Smooth muscle cell of the brain vasculature (primary cell): ENCODE results near the gene SLC22A23.

Experiments used
- DNase-seq: peaks from one replicate; pipeline ENCODE4 v3.0.0-alpha.2; 2012; ENCODE audit warnings: low read depth, low spot score

Gene SLC22A23

DNA sequence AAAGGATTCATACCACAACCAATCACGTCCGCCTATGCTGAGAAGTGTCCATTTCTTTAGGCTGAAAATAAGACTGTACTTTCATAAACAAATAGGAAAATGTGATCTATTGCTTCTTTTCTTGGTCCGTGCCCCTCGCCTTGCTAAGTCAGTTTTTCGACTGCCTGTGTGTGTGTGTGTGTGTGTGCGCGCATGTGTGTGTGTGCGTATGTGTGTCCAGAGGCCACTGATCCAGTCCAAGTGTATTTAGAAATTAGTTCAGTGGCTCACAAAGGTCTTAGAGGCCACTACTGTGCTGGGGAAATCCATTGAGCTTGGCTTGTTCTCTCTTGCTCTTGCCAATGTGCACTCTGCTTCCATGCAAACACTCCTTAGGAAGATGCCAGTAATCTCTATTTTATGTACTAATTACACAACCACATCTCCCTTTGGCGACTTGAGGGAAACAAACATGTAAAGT lies 50.5 kb downstream of the SLC22A23 start:
- DNase-seq = no peak

DNA sequence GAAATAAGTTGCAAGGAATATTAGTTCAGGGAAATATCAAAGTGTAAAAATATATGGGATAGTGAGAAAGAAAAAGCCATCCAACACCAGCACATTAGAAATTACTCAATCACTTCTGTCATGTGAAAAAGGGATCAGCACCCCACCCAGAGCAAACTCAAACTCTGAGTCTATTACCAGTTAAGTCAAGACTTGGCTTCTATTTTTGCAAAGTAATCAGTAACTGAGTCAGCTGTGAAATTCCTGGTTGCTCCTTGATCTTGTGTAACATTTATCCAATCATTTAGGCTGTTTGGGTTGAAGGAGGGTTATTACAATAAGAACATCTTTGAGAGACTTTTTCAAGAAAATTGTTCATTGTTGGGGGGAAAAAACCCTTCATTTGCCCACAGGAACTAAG lies 51.2 kb downstream of the SLC22A23 start:
- no peak for DNase-seq

DNA sequence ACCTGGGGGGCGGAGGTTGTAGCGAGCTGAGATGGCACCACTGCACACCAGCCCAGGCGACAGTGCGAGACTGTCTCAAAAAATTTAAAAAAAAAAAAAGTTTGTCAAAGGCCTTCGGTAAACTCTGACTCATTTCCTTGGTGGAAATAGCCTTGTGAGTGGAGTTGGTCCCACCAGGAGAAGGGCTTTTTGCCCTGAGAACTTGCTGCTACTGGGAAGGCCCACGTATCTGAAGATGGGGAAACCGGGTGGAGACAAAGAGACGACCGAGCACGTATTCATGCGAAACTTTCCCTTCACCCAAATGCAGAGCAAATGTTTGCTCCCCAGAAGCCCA lies 51.7 kb downstream of the SLC22A23 start:
- no peak for DNase-seq

DNA sequence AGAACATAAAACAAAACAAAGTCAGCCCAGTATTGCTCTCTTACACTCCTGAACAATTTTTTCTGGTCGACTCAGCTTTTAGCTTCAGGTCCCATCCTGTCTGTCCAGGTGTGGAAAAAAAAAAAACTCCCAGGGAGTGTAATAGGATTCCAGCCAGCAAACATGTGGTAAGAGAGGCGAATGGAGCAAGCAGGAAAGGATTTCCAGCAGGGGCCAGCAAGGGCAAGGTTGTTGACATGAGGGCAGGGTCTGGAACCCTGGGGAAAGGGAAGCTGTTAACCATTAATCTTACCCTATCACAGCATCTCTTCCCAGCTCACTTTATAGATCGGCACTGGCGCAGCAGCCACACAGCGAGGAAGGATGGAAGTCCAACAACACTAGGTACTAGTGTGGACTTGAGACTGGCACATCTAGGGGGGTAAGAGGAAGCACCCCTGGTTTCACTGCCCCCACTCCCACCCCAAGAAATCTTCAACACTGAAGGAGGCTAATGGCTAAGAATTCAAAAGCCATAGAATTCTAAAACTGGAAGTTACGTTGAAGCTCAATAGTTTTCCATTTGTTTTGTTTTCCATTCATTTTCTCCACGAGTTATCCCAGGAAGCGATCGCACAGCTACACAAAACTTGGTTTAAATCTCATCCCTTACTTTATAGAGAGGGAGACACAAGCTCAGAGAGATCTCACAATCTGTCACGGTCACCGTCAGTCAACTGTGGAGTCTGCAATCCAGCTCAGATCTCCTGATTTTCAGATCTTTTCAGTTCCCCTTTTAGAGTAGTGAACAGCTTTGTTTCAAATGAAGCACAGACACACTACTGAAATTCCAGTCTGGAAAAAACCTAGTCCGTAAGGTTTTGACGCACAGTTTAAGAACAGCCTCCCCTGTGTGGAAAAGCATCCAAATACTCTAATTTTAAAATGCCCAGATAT lies 53.3 kb downstream of the SLC22A23 start:
- DNase-seq = no peak

DNA sequence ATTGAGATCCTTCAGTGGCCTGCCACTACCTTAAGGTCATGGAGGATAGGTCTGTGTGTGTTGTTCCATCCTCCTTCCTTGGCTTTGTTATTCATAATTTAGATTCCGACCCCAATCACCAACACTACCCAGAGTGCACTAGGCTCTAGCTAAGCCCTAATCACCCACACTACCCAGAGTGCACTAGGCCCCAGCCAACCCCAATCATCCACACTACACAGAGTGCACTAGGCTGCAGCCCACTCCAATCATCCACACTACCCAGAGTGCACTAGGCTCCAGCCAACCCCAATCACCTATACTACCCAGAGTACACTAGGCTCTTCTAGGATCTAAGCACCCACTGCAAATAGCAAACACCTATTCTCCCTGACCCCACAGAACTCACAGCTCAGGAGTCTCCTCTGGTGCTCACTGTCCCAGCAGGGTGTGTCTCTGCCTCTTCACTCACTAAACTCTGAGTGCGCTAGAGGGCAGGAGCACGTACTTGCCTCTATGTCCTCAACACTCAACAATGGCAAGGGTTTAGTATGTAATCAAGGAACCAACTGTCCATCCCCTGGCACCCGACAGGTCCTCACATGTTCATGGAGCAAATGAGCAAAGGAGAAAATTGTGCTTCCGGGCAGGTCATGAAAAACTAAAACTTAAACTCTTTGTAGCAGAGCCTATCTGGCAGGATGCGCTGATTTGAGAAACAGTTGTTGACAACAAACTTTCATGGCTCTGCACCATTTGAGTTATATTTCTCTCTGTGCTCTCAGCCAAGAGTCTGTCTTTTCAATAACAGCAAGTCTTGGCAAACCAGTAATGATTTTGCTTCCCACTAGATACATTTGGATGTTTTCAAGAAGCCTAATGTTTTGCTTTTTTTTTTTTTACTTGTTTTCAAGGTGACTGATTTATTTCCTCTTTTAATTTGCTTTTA lies 54.3 kb downstream of the SLC22A23 start:
- DNase-seq = no peak

DNA sequence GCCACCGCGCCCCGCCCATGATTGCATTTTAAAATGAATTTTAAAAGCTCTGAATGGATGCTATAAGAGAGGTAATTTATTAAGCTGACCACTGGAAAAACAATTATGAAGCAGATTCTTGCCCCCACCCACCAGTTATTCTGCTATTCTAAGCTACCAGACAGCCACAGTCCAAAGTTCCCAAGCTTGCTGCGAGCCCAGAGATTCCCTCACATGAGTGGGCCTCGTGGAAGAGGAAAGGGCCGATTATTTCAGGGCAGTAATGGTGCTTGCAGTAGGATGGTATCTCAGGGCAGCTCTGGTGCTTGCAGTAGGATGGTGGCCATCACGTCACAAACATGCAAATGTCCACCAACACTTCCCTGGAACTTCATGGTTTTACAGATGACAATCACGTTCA lies 56.7 kb downstream of the SLC22A23 start:
- DNase-seq = no peak

DNA sequence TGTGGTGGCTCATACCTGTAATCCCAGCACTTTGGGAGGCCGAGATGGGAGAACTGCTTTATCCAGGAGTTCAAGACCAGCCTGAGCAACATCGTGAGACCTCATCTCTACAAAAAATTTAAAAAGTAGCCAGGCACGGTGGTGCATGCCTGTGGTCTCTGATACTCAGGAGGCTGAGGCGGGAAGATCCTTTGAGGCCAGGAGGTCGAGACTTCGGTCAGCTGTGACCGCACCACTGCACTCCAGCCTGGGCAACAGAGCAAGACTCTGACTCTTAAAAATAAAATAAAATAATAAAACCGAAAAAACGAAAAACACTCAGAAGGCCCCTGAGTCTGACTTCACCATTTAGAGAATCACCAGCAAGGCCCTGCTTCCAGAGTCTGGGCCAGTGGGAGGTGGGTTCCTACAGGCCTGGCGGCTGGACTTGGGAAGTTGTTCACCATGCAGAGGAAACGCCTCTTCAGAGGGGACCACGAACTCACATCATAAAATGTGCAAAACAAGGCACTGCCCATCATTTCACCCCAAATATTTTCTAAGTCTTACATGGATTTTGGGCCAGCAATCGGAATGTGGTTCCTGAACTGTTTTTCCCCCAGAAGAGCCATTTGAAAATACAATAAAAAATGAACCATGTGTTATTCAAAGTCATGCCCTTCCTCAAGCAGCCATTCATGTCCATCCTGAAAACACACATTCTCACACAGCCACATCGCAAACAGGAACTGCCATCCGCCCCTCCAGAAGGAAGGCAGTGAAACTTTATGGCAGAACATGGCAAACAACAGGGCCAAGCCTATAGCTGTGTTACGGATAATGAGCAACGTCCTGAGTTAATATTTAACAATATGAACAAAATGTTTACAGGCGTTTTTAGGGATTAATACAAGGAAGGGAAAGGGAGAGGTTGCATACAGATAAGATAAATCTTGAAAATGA lies 57.8 kb downstream of the SLC22A23 start:
- DNase-seq = no peak

DNA sequence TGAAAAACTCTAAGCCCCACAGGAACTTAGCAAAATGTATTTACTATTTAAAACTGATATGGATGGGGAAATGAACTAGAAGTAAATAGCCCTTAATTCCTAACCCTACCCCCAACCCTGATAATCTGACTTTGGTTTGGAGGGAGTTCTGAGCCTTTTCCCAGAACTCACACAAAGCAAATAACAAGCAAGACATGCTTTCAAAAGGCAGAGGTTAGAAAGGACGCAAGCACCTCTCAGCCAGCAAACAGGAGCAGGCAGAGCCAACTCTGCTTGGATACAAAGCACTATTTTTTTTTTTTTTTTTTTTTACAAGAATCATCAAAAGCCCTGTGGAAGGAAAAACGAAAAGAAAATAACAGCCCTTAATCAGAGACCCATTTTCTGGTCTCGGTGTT lies 58.7 kb downstream of the SLC22A23 start:
- DNase-seq = no peak

DNA sequence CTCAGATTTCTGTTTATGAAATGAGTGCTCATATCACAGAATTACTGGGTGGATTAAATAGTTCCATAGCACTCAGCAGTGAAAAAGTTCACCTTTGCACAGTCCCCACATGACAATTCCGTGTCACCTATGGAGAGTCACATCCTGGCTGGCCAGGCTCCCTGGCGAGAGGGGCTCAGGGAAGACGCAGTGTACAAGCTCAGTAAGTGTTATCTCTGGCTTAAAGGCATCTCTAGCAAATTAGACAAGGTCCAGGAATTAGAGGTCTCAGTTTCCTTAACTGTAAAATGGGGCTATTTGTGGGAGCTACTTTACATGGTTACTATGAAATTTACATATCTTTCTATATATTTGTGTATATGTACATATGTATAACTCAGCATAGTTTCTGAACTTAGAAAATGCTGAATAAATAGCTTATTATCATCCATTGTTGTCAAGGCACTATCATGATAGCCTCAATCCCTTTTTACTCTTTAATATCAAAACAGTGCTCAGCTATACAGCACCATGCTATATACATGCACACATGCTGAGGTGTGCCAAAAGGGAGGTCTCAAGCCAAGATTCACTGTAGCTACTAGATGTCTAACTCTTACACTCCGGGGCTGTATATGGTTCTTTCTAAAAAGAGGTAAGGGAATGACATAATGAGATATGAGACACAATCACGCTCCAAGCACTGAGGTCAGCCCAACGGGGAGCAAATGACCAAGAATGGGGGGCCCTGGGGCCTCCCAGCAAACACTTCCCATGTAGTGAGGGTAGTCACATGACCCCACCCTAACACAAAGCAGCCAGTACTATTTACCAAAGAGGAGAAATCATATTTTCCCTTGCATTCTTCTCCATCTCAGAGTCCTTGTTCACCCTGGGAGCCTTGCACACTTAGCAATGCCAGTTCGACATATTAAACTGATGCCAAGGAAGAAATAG lies 59.4 kb downstream of the SLC22A23 start:
- DNase-seq = no peak

DNA sequence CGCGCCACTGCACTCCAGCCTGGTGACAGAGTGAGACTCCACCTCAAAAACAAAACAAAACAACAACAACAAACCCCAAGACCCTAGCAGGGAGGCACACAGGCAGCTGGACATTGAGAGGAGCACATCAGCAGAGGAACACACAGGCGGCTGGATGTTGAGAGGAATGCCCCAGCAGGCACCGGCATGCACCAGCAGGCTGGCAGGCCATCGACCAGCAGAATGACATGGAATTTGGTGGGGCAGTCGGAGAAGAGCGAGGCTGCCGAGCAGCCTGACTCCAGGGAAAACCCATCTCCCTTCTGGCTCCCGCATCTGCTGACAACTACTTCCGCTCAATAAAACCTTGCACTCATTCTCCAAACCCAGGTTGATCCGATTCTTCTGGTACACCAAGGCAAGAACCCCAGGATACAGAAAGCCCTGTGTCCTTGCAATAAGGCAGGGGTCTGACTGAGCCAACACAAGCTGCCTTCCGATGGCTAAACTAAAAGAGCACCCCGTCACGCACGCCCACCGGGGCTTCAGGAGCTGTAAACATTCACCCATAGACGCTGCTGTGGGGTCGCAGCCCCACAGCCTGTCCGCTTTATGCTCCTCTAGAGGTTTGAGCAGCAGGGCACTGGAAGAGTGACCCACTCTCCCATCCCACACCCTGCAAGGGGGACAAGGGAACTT lies 60.2 kb downstream of the SLC22A23 start:
- DNase-seq = no peak

DNA sequence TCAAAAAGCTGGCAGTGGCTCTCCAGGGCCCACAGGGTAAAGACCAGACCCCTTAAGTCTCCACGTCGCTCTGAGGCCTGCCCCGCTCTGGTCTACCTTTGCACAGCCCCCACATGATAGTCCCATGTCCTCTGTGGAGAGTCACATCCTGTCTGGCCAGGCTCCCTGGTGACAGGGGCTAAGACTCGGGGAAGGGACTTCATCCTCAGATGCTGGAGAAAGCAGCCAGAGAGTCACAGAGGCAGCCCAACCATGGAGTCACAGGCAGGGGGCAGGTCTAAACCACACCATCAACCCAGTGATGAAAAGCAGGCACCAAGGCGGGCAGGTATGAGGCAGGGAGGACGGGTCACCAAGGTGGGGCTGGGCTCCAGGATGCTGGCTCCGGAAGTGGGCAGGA lies 62.2 kb downstream of the SLC22A23 start:
- DNase-seq = no peak

DNA sequence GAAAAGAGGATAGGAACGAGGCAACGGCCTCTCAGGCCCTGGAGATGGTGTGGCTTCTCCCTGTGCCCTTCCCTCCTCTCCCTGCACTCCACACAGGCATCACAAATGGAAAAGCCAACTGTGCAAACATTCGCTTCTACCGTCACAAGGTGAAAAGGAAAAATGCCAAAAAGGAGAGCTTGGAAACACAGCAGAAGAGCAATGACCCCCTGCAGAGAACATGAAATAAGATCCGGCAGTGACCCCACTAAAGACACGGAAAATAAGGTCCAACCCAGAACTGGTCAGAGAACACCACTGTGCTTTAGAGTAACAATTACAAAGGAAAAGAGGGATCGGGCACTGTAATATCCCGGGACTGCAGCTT lies 63.0 kb downstream of the SLC22A23 start:
- DNase-seq = peak; percentile 96

DNA sequence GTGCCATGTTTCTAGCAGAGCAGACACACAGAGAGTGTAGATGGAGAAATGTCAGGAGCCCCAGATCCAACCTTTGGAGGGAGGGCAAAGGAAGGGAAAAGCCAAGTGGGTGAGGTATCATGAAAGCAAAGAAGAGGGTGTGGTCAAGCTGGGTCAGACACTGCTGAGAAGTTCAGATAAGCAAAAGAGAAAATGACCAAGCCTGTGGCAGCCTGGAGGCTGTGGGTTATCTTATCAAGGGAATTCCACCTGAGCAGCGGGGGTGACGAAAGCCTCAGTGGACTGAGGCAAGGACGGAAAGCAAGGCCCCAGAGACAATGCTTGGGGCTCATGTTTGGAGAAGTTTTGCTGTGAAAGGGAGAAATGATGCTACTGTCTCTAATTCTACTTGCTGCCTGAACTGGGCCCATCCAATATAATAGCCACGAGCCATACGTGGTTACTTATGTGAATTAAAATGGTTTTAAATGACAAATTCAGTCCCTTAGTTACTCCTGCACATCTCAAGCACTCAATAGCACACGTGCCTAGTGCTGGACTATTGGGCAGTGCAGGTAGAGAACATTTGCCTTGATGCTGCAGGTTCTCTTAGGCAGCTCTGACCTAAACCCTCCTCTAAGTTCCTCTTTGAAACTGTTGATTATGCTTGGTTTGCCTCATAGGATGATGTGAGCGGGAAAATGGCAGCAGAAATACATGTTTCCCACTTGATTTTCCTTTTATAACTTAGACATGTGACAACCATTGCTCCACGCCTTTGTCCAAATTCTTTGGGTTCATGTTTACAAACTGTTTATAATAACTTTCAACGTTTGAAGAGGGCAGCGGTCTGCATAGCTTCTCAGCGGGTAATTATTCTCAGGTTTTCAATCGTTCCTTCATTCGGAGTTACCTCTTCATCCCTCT lies 63.7 kb downstream of the SLC22A23 start:
- no peak for DNase-seq

DNA sequence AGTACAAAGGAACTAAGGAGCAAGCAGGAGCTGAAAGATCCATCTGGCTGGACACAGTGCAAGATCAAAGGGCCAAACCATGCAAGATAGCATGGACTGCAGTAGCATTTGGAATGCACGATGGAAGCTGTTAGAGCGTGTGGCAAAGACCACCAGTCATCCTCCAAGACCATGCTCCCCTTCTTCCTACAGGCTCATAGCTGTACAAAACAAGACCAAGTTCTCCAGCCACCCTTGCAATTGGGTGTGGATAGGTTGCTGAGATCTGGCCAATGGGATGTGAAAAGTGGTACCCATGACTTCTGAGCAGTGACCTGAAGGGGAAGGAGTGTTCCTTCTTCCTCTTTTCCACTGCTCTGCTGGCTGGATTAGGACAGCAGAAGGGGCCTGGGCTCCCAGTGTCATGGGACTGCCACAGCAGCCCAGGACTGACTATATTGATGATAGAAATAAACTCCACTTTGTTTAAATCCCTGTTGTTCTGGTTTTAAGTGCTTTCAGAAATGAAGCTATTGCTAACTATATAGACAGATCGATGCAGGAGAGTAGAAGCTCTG lies 64.9 kb downstream of the SLC22A23 start:
- DNase-seq = no peak

DNA sequence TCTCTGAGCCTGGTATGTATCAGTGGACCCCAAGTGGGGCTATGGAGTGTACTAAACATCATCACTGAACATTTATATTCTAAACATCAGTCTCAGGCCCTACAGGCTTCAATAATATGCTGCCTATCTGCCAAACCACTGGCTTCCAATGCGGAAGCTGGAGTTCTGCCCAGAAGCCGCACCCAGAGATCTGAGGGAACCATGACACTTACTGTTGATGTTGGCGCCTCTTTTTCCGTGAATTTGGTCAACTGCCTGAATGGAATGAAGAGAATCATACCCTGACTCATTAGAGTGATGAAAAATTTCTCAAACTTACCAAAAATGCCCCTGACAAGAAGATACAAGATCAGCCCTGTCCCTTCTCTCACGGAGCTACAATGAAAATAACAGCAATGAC lies 66.2 kb downstream of the SLC22A23 start:
- peak; percentile 88 for DNase-seq

DNA sequence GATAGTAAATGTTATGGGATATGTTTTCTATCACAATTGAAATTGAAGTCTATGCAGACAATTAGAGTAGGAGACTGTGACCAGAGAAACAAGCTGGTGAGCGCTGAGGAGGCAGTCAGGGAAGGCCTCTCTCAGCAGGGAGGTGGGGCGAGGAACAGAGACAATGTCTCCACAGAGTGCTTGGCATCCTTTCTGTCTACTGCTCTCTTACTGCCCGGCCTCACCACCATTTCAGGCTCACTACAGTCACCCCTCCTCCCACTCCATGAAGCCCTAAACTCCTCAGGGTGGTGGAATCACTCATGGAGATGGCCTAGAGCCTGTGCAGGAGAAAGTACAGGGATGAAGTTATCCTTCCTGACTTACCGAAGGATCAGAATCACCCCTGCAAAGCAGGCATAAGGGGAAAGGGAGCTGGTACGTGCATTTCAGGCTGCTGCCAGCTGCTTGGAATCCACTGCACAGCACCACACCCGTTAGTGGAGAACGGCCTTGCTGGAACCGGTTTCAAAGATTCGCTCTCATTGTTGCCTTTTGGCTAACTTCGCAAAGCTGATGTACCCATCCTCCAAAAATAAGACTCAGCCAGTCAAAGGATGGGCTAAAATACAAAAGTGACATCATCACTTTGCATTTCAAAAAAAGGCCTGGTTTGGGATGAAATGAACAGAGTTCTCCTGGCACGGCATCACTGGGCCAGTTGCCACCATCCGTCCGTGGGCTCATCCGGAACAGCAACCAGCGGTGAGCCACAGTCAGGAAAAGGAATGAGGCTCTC lies 67.3 kb downstream of the SLC22A23 start:
- DNase-seq = no peak

DNA sequence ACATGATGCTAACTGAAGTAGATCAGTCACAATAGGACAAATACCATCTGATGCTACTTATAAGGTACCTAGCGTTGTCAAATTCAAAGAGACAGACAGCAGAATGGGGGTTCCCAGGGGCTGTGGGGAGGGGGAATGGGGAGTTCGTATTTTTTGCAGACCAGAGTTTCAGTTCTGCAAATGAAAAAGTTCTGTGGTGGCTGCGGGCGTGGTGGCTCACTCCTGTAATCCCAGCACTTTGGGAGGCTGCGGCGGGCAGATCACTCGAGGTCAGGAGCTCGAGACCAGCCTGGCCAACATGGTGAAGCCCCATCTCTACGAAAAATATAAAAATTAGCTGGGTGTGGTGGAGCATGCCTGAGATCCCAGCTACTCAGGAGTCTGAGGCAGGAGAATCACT lies 68.1 kb downstream of the SLC22A23 start:
- DNase-seq = no peak
